Uterus (tissue), 2 donors: ENCODE results near the gene NOL4L.

Experiments
- POLR2A ChIP-seq, 2 donors: fragments of 450-650 bp; IDR thresholded peaks; one replicate each; pipeline ENCODE4 v1.6.1; 2016; ENCODE audit warnings: antibody characterized with exemption in 2 of 2, mild to moderate bottlenecking in 1 of 2, moderate library complexity in 1 of 2
- TF ChIP-seq, protein P1 (sequence below), 4 experiments: fragments of 200-600 bp in 2 of 4; fragments of 450-650 bp in 2 of 4; sonication (generic) in 2 of 4; IDR thresholded peaks; one replicate each; pipeline ENCODE4 v1.5.1; 2016 to 2019; ENCODE audit warnings: antibody characterized with exemption in 4 of 4, mild to moderate bottlenecking in 2 of 4, moderate library complexity in 1 of 4

DNA sequence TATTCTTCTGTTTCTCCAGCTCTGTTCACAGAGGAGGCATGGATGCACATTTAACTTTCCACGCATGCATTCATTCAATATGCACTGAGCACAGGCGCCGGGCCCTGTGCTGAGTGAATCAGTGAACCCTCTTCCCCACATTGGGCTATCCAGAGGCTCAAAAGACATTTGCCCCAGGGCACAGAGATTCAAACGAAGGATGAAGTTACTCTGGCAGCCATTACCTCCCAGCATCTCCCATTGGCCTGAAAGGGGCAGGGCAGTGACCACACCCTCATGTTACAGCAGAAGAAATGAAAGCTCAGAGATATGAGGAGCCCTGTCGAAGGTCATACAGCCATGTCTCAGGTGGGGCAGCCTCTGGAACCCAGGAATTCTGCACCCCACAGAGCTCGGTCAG lies 26.7 kb upstream of the NOL4L start:
- no peak for TF ChIP-seq POLR2A (IDR thresholded peaks at IDR 0.05)
- TF ChIP-seq, protein P1, sequence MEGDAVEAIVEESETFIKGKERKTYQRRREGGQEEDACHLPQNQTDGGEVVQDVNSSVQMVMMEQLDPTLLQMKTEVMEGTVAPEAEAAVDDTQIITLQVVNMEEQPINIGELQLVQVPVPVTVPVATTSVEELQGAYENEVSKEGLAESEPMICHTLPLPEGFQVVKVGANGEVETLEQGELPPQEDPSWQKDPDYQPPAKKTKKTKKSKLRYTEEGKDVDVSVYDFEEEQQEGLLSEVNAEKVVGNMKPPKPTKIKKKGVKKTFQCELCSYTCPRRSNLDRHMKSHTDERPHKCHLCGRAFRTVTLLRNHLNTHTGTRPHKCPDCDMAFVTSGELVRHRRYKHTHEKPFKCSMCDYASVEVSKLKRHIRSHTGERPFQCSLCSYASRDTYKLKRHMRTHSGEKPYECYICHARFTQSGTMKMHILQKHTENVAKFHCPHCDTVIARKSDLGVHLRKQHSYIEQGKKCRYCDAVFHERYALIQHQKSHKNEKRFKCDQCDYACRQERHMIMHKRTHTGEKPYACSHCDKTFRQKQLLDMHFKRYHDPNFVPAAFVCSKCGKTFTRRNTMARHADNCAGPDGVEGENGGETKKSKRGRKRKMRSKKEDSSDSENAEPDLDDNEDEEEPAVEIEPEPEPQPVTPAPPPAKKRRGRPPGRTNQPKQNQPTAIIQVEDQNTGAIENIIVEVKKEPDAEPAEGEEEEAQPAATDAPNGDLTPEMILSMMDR (IDR thresholded peaks at IDR 0.05): no peak
